ENCODE data around the gene WASHC4. TPM values are rescaled to one million over a fixed set of nuclear protein-coding genes. Genes with fewer than 3 reads are reported as not detected.

WASHC4 gene
- polyA plus RNA-seq (2013, experiment 1 of 2): 27.4 TPM
- polyA plus RNA-seq (2013, experiment 2 of 2): 26.1 TPM

- Histone ChIP-seq H3K36me3 (ENCODE audit: insufficient read depth, low read length) (peaks cover 16% of the 10 kb centered on the region), H3K4me1 (ENCODE audit: insufficient read depth, low read length) (peaks cover 37% of the 10 kb centered on the region), H3K27me3 (ENCODE audit: insufficient read depth, low read length) (peaks cover 3% of the 10 kb centered on the region; the same call in 1 of the 2 replicates), H3K4me3 (ENCODE audit: low read length) (peak within 1 kb of the TSS; percentile 90), H3K9ac (ENCODE audit: low read depth, low read length) (peak within 1 kb of the TSS; percentile 85), H3K9me3 (ENCODE audit: insufficient read depth, low read depth, low read length) (no peaks in the 10 kb centered on the region), H3K27ac (ENCODE audit: low read depth, low read length) (peak within 1 kb of the TSS; percentile 91)
- under 1% methylated on average over 85 of the region's 85 CpGs for WGBS
Measured at GRCh38 chr12:105107494-105108371, at the start of gene WASHC4. WASHC4 (plus strand) TSS chr12:105107731; CDS start chr12:105107801, 70 bp downstream.

- Histone ChIP-seq H3K4me1 (ENCODE audit: insufficient read depth, low read length) (0 out of 2 replicates have a peak, but pooled peaks cover 3% of the 10 kb centered on the region), H3K9me3 (ENCODE audit: insufficient read depth, low read depth, low read length) (peaks cover 8% of the 10 kb centered on the region; the same call in 1 of the 2 replicates), H3K9ac (ENCODE audit: low read depth, low read length) (no peak overlapping the region), H3K4me3 (ENCODE audit: low read length) (no peak overlapping the region), H3K36me3 (ENCODE audit: insufficient read depth, low read length) (no peaks in the 10 kb centered on the region), H3K27me3 (ENCODE audit: insufficient read depth, low read length) (no peaks in the 10 kb centered on the region), H3K27ac (ENCODE audit: low read depth, low read length) (no peak overlapping the region)
- WGBS: 95% methylated on average over 9 of the region's 11 CpGs
Measured at GRCh38 chr12:105060715-105061378, 46.7 kb upstream of the WASHC4 start.

GRCh38 chr12:105064564-105065178 is 42.9 kb upstream of the WASHC4 start:
- no peak overlapping the region for H3K27ac ChIP-seq (ENCODE audit: low read depth, low read length)
- H3K4me1 ChIP-seq (ENCODE audit: insufficient read depth, low read length): 0 out of 2 replicates have a peak, but pooled peaks cover 3% of the 10 kb centered on the region
- no peaks in the 10 kb centered on the region for H3K9me3 ChIP-seq (ENCODE audit: insufficient read depth, low read depth, low read length)
- H3K27me3 ChIP-seq (ENCODE audit: insufficient read depth, low read length): no peaks in the 10 kb centered on the region
- no peak overlapping the region for H3K9ac ChIP-seq (ENCODE audit: low read depth, low read length)
- H3K4me3 ChIP-seq (ENCODE audit: low read length): no peak overlapping the region
- H3K36me3 ChIP-seq (ENCODE audit: insufficient read depth, low read length): no peaks in the 10 kb centered on the region
- 82% methylated on average over 7 of the region's 7 CpGs for WGBS

- Histone ChIP-seq H3K27me3 (ENCODE audit: insufficient read depth, low read length) (no peaks in the 10 kb centered on the region), H3K4me3 (ENCODE audit: low read length) (no peak overlapping the region), H3K4me1 (ENCODE audit: insufficient read depth, low read length) (0 out of 2 replicates have a peak, but pooled peaks cover 3% of the 10 kb centered on the region), H3K36me3 (ENCODE audit: insufficient read depth, low read length) (no peaks in the 10 kb centered on the region), H3K9me3 (ENCODE audit: insufficient read depth, low read depth, low read length) (no peaks in the 10 kb centered on the region), H3K27ac (ENCODE audit: low read depth, low read length) (no peak overlapping the region), H3K9ac (ENCODE audit: low read depth, low read length) (no peak overlapping the region)
- 77% methylated on average over 6 of the region's 6 CpGs for WGBS
Measured at GRCh38 chr12:105067511-105068031, 40.0 kb upstream of the WASHC4 start.

GRCh38 chr12:105069936-105070702 is 37.4 kb upstream of the WASHC4 start:
- Histone ChIP-seq H3K27me3 (ENCODE audit: insufficient read depth, low read length) (no peaks in the 10 kb centered on the region), H3K36me3 (ENCODE audit: insufficient read depth, low read length) (no peaks in the 10 kb centered on the region)
- WGBS: 81% methylated on average over 4 of the region's 4 CpGs

GRCh38 chr12:105071981-105072380 is 35.5 kb upstream of the WASHC4 start:
- no peak overlapping the region for H3K9ac ChIP-seq (ENCODE audit: low read depth, low read length)
- H3K4me3 ChIP-seq (ENCODE audit: low read length): no peak overlapping the region
- 100% methylated on average over 2 of the region's 3 CpGs for WGBS
- H3K27ac ChIP-seq (ENCODE audit: low read depth, low read length): no peak overlapping the region
- H3K27me3 ChIP-seq (ENCODE audit: insufficient read depth, low read length): no peaks in the 10 kb centered on the region
- no peaks in the 10 kb centered on the region for H3K4me1 ChIP-seq (ENCODE audit: insufficient read depth, low read length)
- no peaks in the 10 kb centered on the region for H3K9me3 ChIP-seq (ENCODE audit: insufficient read depth, low read depth, low read length)
- H3K36me3 ChIP-seq (ENCODE audit: insufficient read depth, low read length): no peaks in the 10 kb centered on the region

More at GRCh38 chr12:105069936-105070702, 37.4 kb upstream of the WASHC4 start:
- Histone ChIP-seq H3K9ac (ENCODE audit: low read depth, low read length) (no peak overlapping the region), H3K4me3 (ENCODE audit: low read length) (no peak overlapping the region), H3K27ac (ENCODE audit: low read depth, low read length) (no peak overlapping the region), H3K4me1 (ENCODE audit: insufficient read depth, low read length) (no peaks in the 10 kb centered on the region), H3K9me3 (ENCODE audit: insufficient read depth, low read depth, low read length) (no peaks in the 10 kb centered on the region)

- no peaks in the 10 kb centered on the region for H3K9me3 ChIP-seq (ENCODE audit: insufficient read depth, low read depth, low read length)
- no peaks in the 10 kb centered on the region for H3K27me3 ChIP-seq (ENCODE audit: insufficient read depth, low read length)
- no peak overlapping the region for H3K9ac ChIP-seq (ENCODE audit: low read depth, low read length)
- no peaks in the 10 kb centered on the region for H3K4me1 ChIP-seq (ENCODE audit: insufficient read depth, low read length)
- H3K27ac ChIP-seq (ENCODE audit: low read depth, low read length): no peak overlapping the region
- H3K4me3 ChIP-seq (ENCODE audit: low read length): no peak overlapping the region
- 97% methylated on average over 5 of the region's 6 CpGs for WGBS
- no peaks in the 10 kb centered on the region for H3K36me3 ChIP-seq (ENCODE audit: insufficient read depth, low read length)
Measured at GRCh38 chr12:105072888-105073488, 34.5 kb upstream of the WASHC4 start.

GRCh38 chr12:105076098-105076497 is 31.4 kb upstream of the WASHC4 start:
- Histone ChIP-seq H3K27me3 (ENCODE audit: insufficient read depth, low read length) (no peaks in the 10 kb centered on the region), H3K4me3 (ENCODE audit: low read length) (no peak overlapping the region), H3K36me3 (ENCODE audit: insufficient read depth, low read length) (no peaks in the 10 kb centered on the region), H3K4me1 (ENCODE audit: insufficient read depth, low read length) (no peaks in the 10 kb centered on the region), H3K27ac (ENCODE audit: low read depth, low read length) (no peak overlapping the region), H3K9ac (ENCODE audit: low read depth, low read length) (no peak overlapping the region), H3K9me3 (ENCODE audit: insufficient read depth, low read depth, low read length) (no peaks in the 10 kb centered on the region)
- WGBS: 100% methylated on average over 1 of the region's 1 CpG

- no peaks in the 10 kb centered on the region for H3K27me3 ChIP-seq (ENCODE audit: insufficient read depth, low read length)
- WGBS: 88% methylated on average over 3 of the region's 3 CpGs
- H3K4me1 ChIP-seq (ENCODE audit: insufficient read depth, low read length): no peaks in the 10 kb centered on the region
- no peaks in the 10 kb centered on the region for H3K9me3 ChIP-seq (ENCODE audit: insufficient read depth, low read depth, low read length)
- no peak overlapping the region for H3K27ac ChIP-seq (ENCODE audit: low read depth, low read length)
- H3K36me3 ChIP-seq (ENCODE audit: insufficient read depth, low read length): no peaks in the 10 kb centered on the region
- H3K4me3 ChIP-seq (ENCODE audit: low read length): no peak overlapping the region
- no peak overlapping the region for H3K9ac ChIP-seq (ENCODE audit: low read depth, low read length)
Measured at GRCh38 chr12:105076913-105077312, 30.6 kb upstream of the WASHC4 start.

- no peaks in the 10 kb centered on the region for H3K4me1 ChIP-seq (ENCODE audit: insufficient read depth, low read length)
Measured at GRCh38 chr12:105077435-105077834, 30.1 kb upstream of the WASHC4 start.

More at GRCh38 chr12:105077435-105077834, 30.1 kb upstream of the WASHC4 start:
- H3K4me3 ChIP-seq (ENCODE audit: low read length): no peak overlapping the region
- no peak overlapping the region for H3K9ac ChIP-seq (ENCODE audit: low read depth, low read length)
- no peaks in the 10 kb centered on the region for H3K36me3 ChIP-seq (ENCODE audit: insufficient read depth, low read length)
- 95% methylated on average over 7 of the region's 7 CpGs for WGBS
- H3K9me3 ChIP-seq (ENCODE audit: insufficient read depth, low read depth, low read length): no peaks in the 10 kb centered on the region
- H3K27ac ChIP-seq (ENCODE audit: low read depth, low read length): no peak overlapping the region
- peaks cover 2% of the 10 kb centered on the region; the same call in 1 of the 2 replicates for H3K27me3 ChIP-seq (ENCODE audit: insufficient read depth, low read length)

All from HUES64 (cell line).